ENCODE results near the gene SETX.

Gene SETX

GRCh38 chr9:132232522-132232921, 122.3 kb downstream of the SETX start:
- TF ChIP-seq MYC (IDR thresholded peaks at IDR 0.05; ENCODE audit: low read depth, low read length) (no peak), MAX (IDR thresholded peaks at IDR 0.05; ENCODE audit: low read depth, low read length) (no peak), POLR2A (IDR thresholded peaks at IDR 0.05; ENCODE audit: extremely low read depth, insufficient read length) (no peak), CTCF (IDR thresholded peaks at IDR 0.05; ENCODE audit: low read depth, low read length) (no peak)
- no peak overlapping the region for H3K4me3 ChIP-seq (ENCODE audit: low read depth, low read length)
- DNase-seq (ENCODE audit: low read depth): no peak

GRCh38 chr9:132231019-132231701, 123.6 kb downstream of the SETX start:
- no peak for DNase-seq (ENCODE audit: low read depth)
- TF ChIP-seq MAX (IDR thresholded peaks at IDR 0.05; ENCODE audit: low read depth, low read length) (no peak), CTCF (IDR thresholded peaks at IDR 0.05; ENCODE audit: low read depth, low read length) (no peak), POLR2A (IDR thresholded peaks at IDR 0.05; ENCODE audit: extremely low read depth, insufficient read length) (no peak), MYC (IDR thresholded peaks at IDR 0.05; ENCODE audit: low read depth, low read length) (no peak)
- no peak overlapping the region for H3K4me3 ChIP-seq (ENCODE audit: low read depth, low read length)

- H3K4me3 ChIP-seq (ENCODE audit: low read depth, low read length): no peak overlapping the region
- DNase-seq (ENCODE audit: low read depth): no peak
- TF ChIP-seq POLR2A (IDR thresholded peaks at IDR 0.05; ENCODE audit: extremely low read depth, insufficient read length): no peak
- no peak for TF ChIP-seq MYC (IDR thresholded peaks at IDR 0.05; ENCODE audit: low read depth, low read length)
These were observed 124.2 kb downstream of the SETX start for GRCh38 chr9:132230605-132231004.

- TF ChIP-seq MAX (IDR thresholded peaks at IDR 0.05; ENCODE audit: low read depth, low read length): no peak
- TF ChIP-seq CTCF (IDR thresholded peaks at IDR 0.05; ENCODE audit: low read depth, low read length): no peak
- TF ChIP-seq MYC (IDR thresholded peaks at IDR 0.05; ENCODE audit: low read depth, low read length): no peak
- no peak for TF ChIP-seq POLR2A (IDR thresholded peaks at IDR 0.05; ENCODE audit: extremely low read depth, insufficient read length)
- H3K4me3 ChIP-seq (ENCODE audit: low read depth, low read length): no peak overlapping the region
- no peak for DNase-seq (ENCODE audit: low read depth)
These were observed 126.7 kb downstream of the SETX start for GRCh38 chr9:132228062-132228461.

- DNase-seq (ENCODE audit: low read depth): no peak
- no peak overlapping the region for H3K4me3 ChIP-seq (ENCODE audit: low read depth, low read length)
- no peak for TF ChIP-seq POLR2A (IDR thresholded peaks at IDR 0.05; ENCODE audit: extremely low read depth, insufficient read length)
- no peak for TF ChIP-seq CTCF (IDR thresholded peaks at IDR 0.05; ENCODE audit: low read depth, low read length)
- TF ChIP-seq MAX (IDR thresholded peaks at IDR 0.05; ENCODE audit: low read depth, low read length): no peak
- TF ChIP-seq MYC (IDR thresholded peaks at IDR 0.05; ENCODE audit: low read depth, low read length): no peak
These were observed 128.0 kb downstream of the SETX start for GRCh38 chr9:132226571-132227430.

- no peak for TF ChIP-seq MAX (IDR thresholded peaks at IDR 0.05; ENCODE audit: low read depth, low read length)
- no peak for TF ChIP-seq CTCF (IDR thresholded peaks at IDR 0.05; ENCODE audit: low read depth, low read length)
- TF ChIP-seq POLR2A (IDR thresholded peaks at IDR 0.05; ENCODE audit: extremely low read depth, insufficient read length): no peak
- TF ChIP-seq MYC (IDR thresholded peaks at IDR 0.05; ENCODE audit: low read depth, low read length): no peak
- H3K4me3 ChIP-seq (ENCODE audit: low read depth, low read length): no peak overlapping the region
- DNase-seq (ENCODE audit: low read depth): no peak
These were observed 130.1 kb downstream of the SETX start for GRCh38 chr9:132224645-132225044.
